Measurements from ENCODE around the gene CLEC3B.
A peak's percentile ranks its signal among the peaks of the same experiment; 100 is the strongest.
"Not testable (repeated sequence)": the region's sequence is repeated elsewhere in the genome, so short reads cannot be mapped to it uniquely, and the experiment has no call there.

CLEC3B gene

GRCh38 chr3:45034612-45035252 lies 8.6 kb downstream of the CLEC3B start:
- DNase-seq (ENCODE audit: low read depth in 1 of 2, low spot score in 1 of 2), result no peak

- peak in 1 of 2 donors; percentile 14 for DNase-seq (ENCODE audit: low read depth in 1 of 2, low spot score in 1 of 2)
These were observed 9.6 kb downstream of the CLEC3B start for GRCh38 chr3:45035441-45036301.

GRCh38 chr3:45037720-45038455 lies 11.8 kb downstream of the CLEC3B start:
- peak; percentile 75 to 81 for DNase-seq (ENCODE audit: low read depth in 1 of 2, low spot score in 1 of 2)

- DNase-seq (ENCODE audit: low read depth in 1 of 2, low spot score in 1 of 2), result no peak
These were observed 15.6 kb downstream of the CLEC3B start for GRCh38 chr3:45041666-45042065.

GRCh38 chr3:45042162-45042561 lies 16.1 kb downstream of the CLEC3B start:
- no peak for DNase-seq (ENCODE audit: low read depth in 1 of 2, low spot score in 1 of 2)

GRCh38 chr3:45043728-45044299 lies 17.7 kb downstream of the CLEC3B start:
- no peak for DNase-seq (ENCODE audit: low read depth in 1 of 2, low spot score in 1 of 2)

GRCh38 chr3:45048244-45048643 lies 22.1 kb downstream of the CLEC3B start:
- no peak for DNase-seq (ENCODE audit: low read depth in 1 of 2, low spot score in 1 of 2)

GRCh38 chr3:45049807-45050206 lies 23.7 kb downstream of the CLEC3B start:
- DNase-seq (ENCODE audit: low read depth in 1 of 2, low spot score in 1 of 2), result no peak

- DNase-seq (ENCODE audit: low read depth in 1 of 2, low spot score in 1 of 2), result no peak
These were observed 25.6 kb downstream of the CLEC3B start for GRCh38 chr3:45051685-45052084.

GRCh38 chr3:45053805-45054195 lies 27.7 kb downstream of the CLEC3B start:
- not testable (repeated sequence) for DNase-seq (ENCODE audit: low read depth in 1 of 2, low spot score in 1 of 2)

- DNase-seq (ENCODE audit: low read depth in 1 of 2, low spot score in 1 of 2), result no peak
These were observed 28.2 kb downstream of the CLEC3B start for GRCh38 chr3:45054196-45054857.

GRCh38 chr3:45055032-45055410 lies 28.9 kb downstream of the CLEC3B start:
- DNase-seq (ENCODE audit: low read depth in 1 of 2, low spot score in 1 of 2), result no peak

GRCh38 chr3:45055411-45056143 lies 29.5 kb downstream of the CLEC3B start:
- no peak for DNase-seq (ENCODE audit: low read depth in 1 of 2, low spot score in 1 of 2)

GRCh38 chr3:45056608-45057301 lies 30.7 kb downstream of the CLEC3B start:
- no peak for DNase-seq (ENCODE audit: low read depth in 1 of 2, low spot score in 1 of 2)

GRCh38 chr3:45057557-45057956 lies 31.5 kb downstream of the CLEC3B start:
- DNase-seq (ENCODE audit: low read depth in 1 of 2, low spot score in 1 of 2), result no peak

GRCh38 chr3:45059132-45059531 lies 33.0 kb downstream of the CLEC3B start:
- no peak for DNase-seq (ENCODE audit: low read depth in 1 of 2, low spot score in 1 of 2)

- DNase-seq (ENCODE audit: low read depth in 1 of 2, low spot score in 1 of 2), result no peak
These were observed 34.2 kb downstream of the CLEC3B start for GRCh38 chr3:45060165-45060892.

GRCh38 chr3:45062697-45063070 lies 36.6 kb downstream of the CLEC3B start:
- DNase-seq (ENCODE audit: low read depth in 1 of 2, low spot score in 1 of 2), result no peak
